ENCODE results near the gene AGPAT2.
"Not testable (repeated sequence)": the region's sequence is repeated elsewhere in the genome, so short reads cannot be mapped to it uniquely, and the experiment has no call there.

The AGPAT2 gene

GRCh38 chr9:136713550-136713949 is 26.3 kb upstream of the AGPAT2 start:
- Histone ChIP-seq H3K27me3 (ENCODE audit: control insufficient read depth in 5 of 5, insufficient read depth in 4 of 5, low read length in 5 of 5) (peaks cover 0 to 5% (median 3%) of the 10 kb centered on the region in 5 donors), H3K36me3 (ENCODE audit: control insufficient read depth in 5 of 5, insufficient read depth in 5 of 5, low read length in 5 of 5) (no peaks in the 10 kb centered on the region), H3K4me3 (ENCODE audit: low read depth in 1 of 5, low read length in 5 of 5) (peak overlapping the region in 3 of 5 donors; percentile 36 to 56 (median 47)), H3K9me3 (ENCODE audit: control insufficient read depth in 5 of 5, low read length in 5 of 5) (no peaks in the 10 kb centered on the region), H3K27ac (ENCODE audit: low read depth, low read length) (peak overlapping the region; percentile 85), H3K9ac (ENCODE audit: low read length in 5 of 5) (peak overlapping the region in 1 of 5 donors; percentile 42), H3K4me1 (ENCODE audit: control insufficient read depth in 5 of 5, insufficient read depth in 5 of 5, low read length in 5 of 5) (peaks cover 0 to 43% (median 42%) of the 10 kb centered on the region in 5 donors)

- Histone ChIP-seq H3K4me1 (ENCODE audit: control insufficient read depth in 5 of 5, insufficient read depth in 5 of 5, low read length in 5 of 5) (peaks cover 0 to 42% (median 39%) of the 10 kb centered on the region in 5 donors), H3K36me3 (ENCODE audit: control insufficient read depth in 5 of 5, insufficient read depth in 5 of 5, low read length in 5 of 5) (no peaks in the 10 kb centered on the region), H3K27ac (ENCODE audit: low read depth, low read length) (peak overlapping the region; percentile 85), H3K4me3 (ENCODE audit: low read depth in 1 of 5, low read length in 5 of 5) (peak overlapping the region in 3 of 5 donors; percentile 36 to 56 (median 47)), H3K9me3 (ENCODE audit: control insufficient read depth in 5 of 5, low read length in 5 of 5) (no peaks in the 10 kb centered on the region), H3K9ac (ENCODE audit: low read length in 5 of 5) (peak overlapping the region in 2 of 5 donors; percentile 39 to 42), H3K27me3 (ENCODE audit: control insufficient read depth in 5 of 5, insufficient read depth in 4 of 5, low read length in 5 of 5) (peaks cover 0 to 5% (median 3%) of the 10 kb centered on the region in 5 donors)
These were observed 25.7 kb upstream of the AGPAT2 start for GRCh38 chr9:136712690-136713544.

DNA sequence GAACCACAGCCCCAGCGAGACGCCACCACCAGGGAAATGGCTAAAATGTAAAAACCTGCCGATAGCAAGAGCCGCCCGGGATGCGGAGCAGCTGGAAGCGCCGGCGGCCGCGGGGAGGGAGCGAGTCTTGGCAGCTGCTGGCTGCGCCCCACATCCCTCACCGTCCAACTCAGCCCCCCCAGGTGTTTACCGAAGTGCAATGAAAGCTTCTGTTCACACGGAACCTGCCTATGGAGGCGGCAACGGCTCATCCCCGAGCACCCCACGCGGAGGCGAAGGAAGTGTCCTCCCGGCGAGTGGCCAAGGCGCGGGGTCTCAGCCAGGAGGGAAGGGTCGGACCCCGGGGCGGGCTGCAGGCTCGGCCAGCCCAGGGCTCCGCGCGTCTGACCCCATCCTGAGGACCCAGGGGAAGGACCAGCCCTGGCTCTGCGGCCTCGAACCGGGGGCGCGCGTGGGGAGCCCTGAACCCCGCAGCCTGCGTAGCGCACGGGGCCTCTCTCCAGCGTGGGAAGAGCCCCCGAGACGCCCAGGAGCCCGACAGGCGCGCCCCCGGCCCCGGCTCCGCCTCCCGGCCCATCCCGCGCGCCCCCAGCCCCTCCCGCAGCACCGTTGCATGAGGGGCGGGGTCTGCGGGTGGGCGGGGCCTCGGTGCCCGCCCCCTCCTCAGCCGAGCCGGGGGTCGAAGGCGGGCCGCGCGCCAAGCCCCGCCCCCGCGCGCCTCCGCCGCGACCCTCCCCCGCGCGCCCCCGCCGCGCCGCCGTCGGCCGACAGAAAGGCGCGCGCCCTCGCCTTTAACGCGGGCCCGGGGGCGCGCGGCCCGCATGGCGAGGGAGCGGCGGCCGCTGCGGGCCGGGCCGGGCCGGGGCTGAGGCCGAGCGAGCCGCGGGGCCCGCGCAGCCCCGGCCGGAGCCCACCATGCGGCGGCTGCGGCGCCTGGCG is 24.8 kb upstream of the AGPAT2 start, which contains the start of gene DIPK1B:
TSS of gene DIPK1B (plus strand) at position 822 of the 939 bp plus-strand sequence. CDS start at position 916, 94 bp downstream.
- Histone ChIP-seq H3K36me3 (ENCODE audit: control insufficient read depth in 5 of 5, insufficient read depth in 5 of 5, low read length in 5 of 5) (no peaks in the 10 kb centered on the region), H3K9me3 (ENCODE audit: control insufficient read depth in 5 of 5, low read length in 5 of 5) (no peaks in the 10 kb centered on the region), H3K27me3 (ENCODE audit: control insufficient read depth in 5 of 5, insufficient read depth in 4 of 5, low read length in 5 of 5) (peaks cover 0 to 5% (median 3%) of the 10 kb centered on the region in 5 donors), H3K4me3 (ENCODE audit: low read depth in 1 of 5, low read length in 5 of 5) (peak within 1 kb of the TSS in 3 of 5 donors; percentile 36 to 56 (median 47)), H3K27ac (ENCODE audit: low read depth, low read length) (peak within 1 kb of the TSS; percentile 85), H3K4me1 (ENCODE audit: control insufficient read depth in 5 of 5, insufficient read depth in 5 of 5, low read length in 5 of 5) (peaks cover 0 to 42% (median 39%) of the 10 kb centered on the region in 5 donors), H3K9ac (ENCODE audit: low read length in 5 of 5) (peak within 1 kb of the TSS in 3 of 5 donors; percentile 25 to 42 (median 39))

GRCh38 chr9:136711219-136711648 is 24.0 kb upstream of the AGPAT2 start:
- H3K27me3 ChIP-seq (ENCODE audit: control insufficient read depth in 5 of 5, insufficient read depth in 4 of 5, low read length in 5 of 5); H3K36me3 ChIP-seq (ENCODE audit: control insufficient read depth in 5 of 5, insufficient read depth in 5 of 5, low read length in 5 of 5); H3K4me3 ChIP-seq (ENCODE audit: low read depth in 1 of 5, low read length in 5 of 5); H3K9ac ChIP-seq (ENCODE audit: low read length in 5 of 5); H3K9me3 ChIP-seq (ENCODE audit: control insufficient read depth in 5 of 5, low read length in 5 of 5): not testable (repeated sequence)
- Histone ChIP-seq H3K4me1 (ENCODE audit: control insufficient read depth in 5 of 5, insufficient read depth in 5 of 5, low read length in 5 of 5) (peaks cover 0 to 42% (median 39%) of the 10 kb centered on the region in 5 donors), H3K27ac (ENCODE audit: low read depth, low read length) (peak overlapping the region; percentile 16)

GRCh38 chr9:136710543-136710942 is 23.3 kb upstream of the AGPAT2 start:
- Histone ChIP-seq H3K4me3 (ENCODE audit: low read depth in 1 of 5, low read length in 5 of 5) (no peak overlapping the region), H3K27me3 (ENCODE audit: control insufficient read depth in 5 of 5, insufficient read depth in 4 of 5, low read length in 5 of 5) (peaks cover 0 to 5% (median 3%) of the 10 kb centered on the region in 5 donors), H3K4me1 (ENCODE audit: control insufficient read depth in 5 of 5, insufficient read depth in 5 of 5, low read length in 5 of 5) (peaks cover 0 to 42% (median 33%) of the 10 kb centered on the region in 5 donors), H3K27ac (ENCODE audit: low read depth, low read length) (peak overlapping the region; percentile 16), H3K9me3 (ENCODE audit: control insufficient read depth in 5 of 5, low read length in 5 of 5) (no peaks in the 10 kb centered on the region), H3K9ac (ENCODE audit: low read length in 5 of 5) (no peak overlapping the region), H3K36me3 (ENCODE audit: control insufficient read depth in 5 of 5, insufficient read depth in 5 of 5, low read length in 5 of 5) (no peaks in the 10 kb centered on the region)

GRCh38 chr9:136709454-136710109 is 22.3 kb upstream of the AGPAT2 start:
- Histone ChIP-seq H3K27ac (ENCODE audit: low read depth, low read length) (no peak overlapping the region), H3K4me3 (ENCODE audit: low read depth in 1 of 5, low read length in 5 of 5) (no peak overlapping the region), H3K27me3 (ENCODE audit: control insufficient read depth in 5 of 5, insufficient read depth in 4 of 5, low read length in 5 of 5) (peaks cover 0 to 4% (median 0%) of the 10 kb centered on the region in 5 donors), H3K9me3 (ENCODE audit: control insufficient read depth in 5 of 5, low read length in 5 of 5) (no peaks in the 10 kb centered on the region), H3K4me1 (ENCODE audit: control insufficient read depth in 5 of 5, insufficient read depth in 5 of 5, low read length in 5 of 5) (peaks cover 0 to 39% (median 24%) of the 10 kb centered on the region in 5 donors), H3K36me3 (ENCODE audit: control insufficient read depth in 5 of 5, insufficient read depth in 5 of 5, low read length in 5 of 5) (no peaks in the 10 kb centered on the region), H3K9ac (ENCODE audit: low read length in 5 of 5) (no peak overlapping the region)

- peaks cover 0 to 23% (median 10%) of the 10 kb centered on the region in 5 donors for H3K4me1 ChIP-seq (ENCODE audit: control insufficient read depth in 5 of 5, insufficient read depth in 5 of 5, low read length in 5 of 5)
These were observed 20.7 kb upstream of the AGPAT2 start for GRCh38 chr9:136707849-136708517.

DNA sequence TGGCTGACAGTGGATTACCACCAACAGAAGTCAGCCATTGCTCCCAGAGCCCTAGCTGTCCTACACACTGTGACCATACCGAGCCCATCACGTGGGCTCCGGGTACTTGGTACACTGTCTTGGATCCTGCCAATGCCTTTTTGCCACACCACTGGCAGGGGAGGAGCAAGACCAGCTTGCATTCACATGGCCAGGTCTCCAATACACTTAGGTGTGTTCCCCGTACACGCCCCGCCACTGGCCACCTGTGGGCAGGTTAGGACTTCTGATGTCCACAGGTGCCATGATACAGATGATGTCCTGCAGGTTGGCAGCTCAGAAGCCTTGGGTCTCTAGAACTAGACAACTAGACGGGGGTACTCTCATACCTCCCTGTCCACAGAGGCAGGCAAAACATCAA is 19.8 kb upstream of the AGPAT2 start:
- H3K9me3 ChIP-seq (ENCODE audit: control insufficient read depth in 5 of 5, low read length in 5 of 5): no peaks in the 10 kb centered on the region
- no peaks in the 10 kb centered on the region for H3K36me3 ChIP-seq (ENCODE audit: control insufficient read depth in 5 of 5, insufficient read depth in 5 of 5, low read length in 5 of 5)
- peaks cover 0 to 19% (median 6%) of the 10 kb centered on the region in 5 donors for H3K4me1 ChIP-seq (ENCODE audit: control insufficient read depth in 5 of 5, insufficient read depth in 5 of 5, low read length in 5 of 5)
- H3K4me3 ChIP-seq (ENCODE audit: low read depth in 1 of 5, low read length in 5 of 5): no peak overlapping the region
- no peak overlapping the region for H3K9ac ChIP-seq (ENCODE audit: low read length in 5 of 5)
- peaks cover 0 to 3% (median 0%) of the 10 kb centered on the region in 5 donors for H3K27me3 ChIP-seq (ENCODE audit: control insufficient read depth in 5 of 5, insufficient read depth in 4 of 5, low read length in 5 of 5)
- no peak overlapping the region for H3K27ac ChIP-seq (ENCODE audit: low read depth, low read length)

More at GRCh38 chr9:136707849-136708517, 20.7 kb upstream of the AGPAT2 start:
- no peak overlapping the region for H3K27ac ChIP-seq (ENCODE audit: low read depth, low read length)
- no peaks in the 10 kb centered on the region for H3K36me3 ChIP-seq (ENCODE audit: control insufficient read depth in 5 of 5, insufficient read depth in 5 of 5, low read length in 5 of 5)
- no peaks in the 10 kb centered on the region for H3K9me3 ChIP-seq (ENCODE audit: control insufficient read depth in 5 of 5, low read length in 5 of 5)
- peaks cover 0 to 3% (median 0%) of the 10 kb centered on the region in 5 donors for H3K27me3 ChIP-seq (ENCODE audit: control insufficient read depth in 5 of 5, insufficient read depth in 4 of 5, low read length in 5 of 5)
- H3K4me3 ChIP-seq (ENCODE audit: low read depth in 1 of 5, low read length in 5 of 5): no peak overlapping the region
- no peak overlapping the region for H3K9ac ChIP-seq (ENCODE audit: low read length in 5 of 5)

- H3K27me3 ChIP-seq (ENCODE audit: control insufficient read depth in 5 of 5, insufficient read depth in 4 of 5, low read length in 5 of 5): peaks cover 0 to 2% (median 0%) of the 10 kb centered on the region in 5 donors
These were observed 18.3 kb upstream of the AGPAT2 start for GRCh38 chr9:136705564-136705963.

More at GRCh38 chr9:136705564-136705963, 18.3 kb upstream of the AGPAT2 start:
- no peaks in the 10 kb centered on the region for H3K9me3 ChIP-seq (ENCODE audit: control insufficient read depth in 5 of 5, low read length in 5 of 5)
- no peak overlapping the region for H3K27ac ChIP-seq (ENCODE audit: low read depth, low read length)
- H3K4me1 ChIP-seq (ENCODE audit: control insufficient read depth in 5 of 5, insufficient read depth in 5 of 5, low read length in 5 of 5): peaks cover 0 to 15% (median 10%) of the 10 kb centered on the region in 5 donors
- no peaks in the 10 kb centered on the region for H3K36me3 ChIP-seq (ENCODE audit: control insufficient read depth in 5 of 5, insufficient read depth in 5 of 5, low read length in 5 of 5)
- H3K4me3 ChIP-seq (ENCODE audit: low read depth in 1 of 5, low read length in 5 of 5): no peak overlapping the region
- H3K9ac ChIP-seq (ENCODE audit: low read length in 5 of 5): no peak overlapping the region

Data from subcutaneous abdominal adipose tissue (tissue), 5 donors.